GM21381 (cell line): Measurements from ENCODE around the gene GALNT10.

Source experiments
- ATAC-seq: cut with Tn5 transposase; IDR thresholded peaks from one replicate; pipeline ENCODE4 v1.9.1; 2021; ENCODE audit warnings: mild to moderate bottlenecking, moderate library complexity; ENCODE audit not compliant: unreplicated experiment

GALNT10 gene

GRCh38 chr5:154372661-154373060 lies 182.1 kb downstream of the GALNT10 start:
- ATAC-seq = no peak

DNA sequence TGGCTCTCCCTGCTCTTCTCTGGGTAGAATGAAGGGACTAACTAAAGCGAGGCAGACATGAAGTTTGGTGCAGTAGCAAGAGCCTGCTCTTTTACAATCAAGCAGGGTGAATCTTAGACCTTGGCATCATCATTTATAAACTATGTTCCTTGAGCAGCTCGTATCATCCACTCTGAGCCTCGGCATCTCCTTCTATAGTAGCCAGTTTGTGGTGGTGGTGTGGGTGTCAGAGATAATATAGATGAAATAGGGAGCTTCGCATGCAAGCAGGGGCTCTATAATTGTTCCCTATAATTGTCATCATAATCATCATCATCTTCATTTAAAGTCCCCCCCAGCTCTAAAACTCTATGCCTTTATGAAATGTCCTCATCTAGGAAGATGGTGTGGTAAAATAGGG lies 182.8 kb downstream of the GALNT10 start:
- no peak for ATAC-seq

DNA sequence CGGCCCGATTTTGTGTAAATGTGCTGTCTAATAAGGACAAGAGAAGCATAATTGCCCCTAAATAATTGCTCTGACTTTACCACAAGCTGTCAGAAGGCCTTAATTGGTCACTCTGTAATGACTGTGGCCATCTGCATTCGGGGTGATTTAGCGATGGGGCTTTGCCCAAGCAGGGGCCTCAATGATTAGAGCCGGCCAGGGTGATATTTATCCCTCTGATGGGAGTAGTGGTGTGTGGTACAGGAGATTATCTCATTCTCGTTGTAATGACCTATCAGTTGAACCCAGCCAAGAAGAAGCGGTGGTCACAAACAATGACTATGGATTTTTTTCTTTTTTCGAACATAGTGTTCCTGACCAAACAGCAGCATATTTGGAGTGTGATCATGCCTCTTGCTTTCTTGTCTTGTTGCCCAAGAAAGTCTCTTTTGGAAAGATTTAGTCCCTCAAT lies 183.2 kb downstream of the GALNT10 start:
- ATAC-seq = no peak

DNA sequence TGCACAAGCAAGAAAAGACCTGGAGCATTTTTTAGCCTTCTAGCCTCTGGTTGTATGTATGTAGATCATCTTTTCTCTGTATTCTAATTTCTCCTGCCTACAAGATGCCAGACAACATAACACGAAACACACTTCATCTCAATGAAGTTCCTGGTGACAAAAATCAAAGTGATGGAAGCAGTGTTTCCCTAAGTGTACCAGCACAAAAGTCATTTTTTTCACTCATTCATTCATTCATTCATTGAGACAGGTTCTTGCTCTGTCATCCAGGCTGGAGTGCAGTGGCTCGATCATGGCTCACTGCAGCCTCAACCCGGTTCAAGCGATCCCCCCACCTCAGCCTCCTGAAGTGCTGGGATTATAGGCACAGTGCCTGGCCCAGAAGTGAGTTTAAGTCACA lies 183.7 kb downstream of the GALNT10 start:
- no peak for ATAC-seq

DNA sequence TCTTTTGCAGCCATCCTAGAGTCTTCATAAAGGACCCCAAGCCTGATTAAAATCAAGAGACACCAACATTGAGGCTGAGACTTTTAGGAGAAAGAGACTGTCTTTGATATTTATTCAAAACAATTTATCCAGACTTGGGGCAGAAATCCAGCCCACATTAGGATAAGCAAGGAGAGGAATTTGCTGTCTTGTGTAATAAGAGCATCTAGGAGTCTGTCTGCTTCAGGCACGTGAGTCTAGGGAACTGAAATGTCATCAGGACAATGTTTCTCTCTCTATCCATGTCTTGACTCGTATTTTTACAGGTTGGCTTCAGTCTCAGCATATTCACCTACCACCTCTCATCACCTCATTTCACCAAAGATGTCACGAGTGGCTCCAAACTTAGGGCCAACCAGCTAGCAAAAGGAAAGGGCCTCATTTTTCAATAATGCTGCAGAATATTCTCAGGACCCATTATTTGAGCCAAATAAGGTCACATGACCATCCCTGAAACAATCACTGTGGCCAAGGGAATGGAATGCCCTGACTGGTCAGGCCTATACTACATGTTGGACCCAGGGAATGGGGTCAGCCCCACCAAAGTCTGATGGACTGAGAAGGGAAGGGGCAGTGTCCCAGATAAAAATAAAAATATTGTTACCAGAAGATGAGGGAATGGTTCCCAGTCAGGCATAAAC lies 184.9 kb downstream of the GALNT10 start:
- ATAC-seq = no peak

DNA sequence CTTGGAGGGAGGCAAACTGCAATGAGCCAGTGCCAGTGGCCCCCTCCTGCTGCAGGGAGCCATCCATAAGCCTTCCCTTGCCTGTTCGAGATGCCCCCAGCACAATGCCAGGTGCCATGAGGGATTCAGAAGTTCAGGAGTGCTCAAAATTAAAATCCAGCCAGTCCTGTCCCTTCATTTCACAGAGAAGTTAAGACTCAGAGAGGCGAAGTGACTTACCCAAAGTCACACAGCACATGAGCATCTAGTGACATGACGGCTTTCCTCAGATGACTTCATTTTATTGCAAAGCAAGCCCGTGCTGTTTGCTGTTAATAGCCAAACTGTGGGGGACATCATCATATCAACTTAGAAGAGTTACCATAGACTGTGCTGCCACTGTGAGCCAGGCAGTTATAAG lies 185.9 kb downstream of the GALNT10 start:
- ATAC-seq = no peak

- no peak for ATAC-seq
Measured at GRCh38 chr5:154377754-154378533, 187.4 kb downstream of the GALNT10 start.

- ATAC-seq = no peak
Measured at GRCh38 chr5:154380263-154380662, 189.7 kb downstream of the GALNT10 start.

DNA sequence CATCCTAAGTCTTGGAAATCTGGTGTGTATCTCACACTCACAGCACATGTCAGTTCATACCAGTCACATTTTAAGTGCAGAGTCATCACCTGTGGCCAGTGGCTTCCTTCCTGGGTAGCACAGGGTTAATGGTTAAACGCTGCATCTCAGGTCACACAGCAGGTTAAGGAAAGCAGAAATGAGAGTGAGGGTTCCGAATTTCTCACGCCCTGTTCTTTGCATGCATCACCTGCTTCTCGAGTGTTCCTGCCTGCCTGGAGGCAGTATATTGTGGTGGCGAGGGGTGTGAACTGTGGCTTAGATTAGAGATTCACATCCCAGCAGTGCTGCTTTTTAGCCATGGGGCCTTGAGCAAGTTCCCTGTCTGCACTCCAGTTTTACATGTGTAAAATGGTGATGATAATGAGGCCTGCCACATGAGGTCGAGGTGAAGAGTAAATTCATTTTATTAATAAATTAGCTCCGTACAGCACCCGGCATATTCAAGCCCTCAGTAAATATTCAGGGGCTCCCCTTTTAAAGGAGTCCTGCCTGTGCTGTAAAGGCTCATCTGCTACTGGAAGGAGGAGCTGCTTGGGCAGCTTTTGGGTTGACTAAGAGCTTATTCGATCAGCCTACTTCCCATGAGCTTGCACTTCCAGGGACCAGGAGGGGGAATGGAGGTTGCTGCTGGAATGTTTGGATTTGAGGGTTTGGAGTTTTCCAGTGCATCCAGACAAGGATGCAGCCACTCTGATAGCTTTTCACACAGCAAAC lies 194.1 kb downstream of the GALNT10 start:
- ATAC-seq = peak; percentile 97

DNA sequence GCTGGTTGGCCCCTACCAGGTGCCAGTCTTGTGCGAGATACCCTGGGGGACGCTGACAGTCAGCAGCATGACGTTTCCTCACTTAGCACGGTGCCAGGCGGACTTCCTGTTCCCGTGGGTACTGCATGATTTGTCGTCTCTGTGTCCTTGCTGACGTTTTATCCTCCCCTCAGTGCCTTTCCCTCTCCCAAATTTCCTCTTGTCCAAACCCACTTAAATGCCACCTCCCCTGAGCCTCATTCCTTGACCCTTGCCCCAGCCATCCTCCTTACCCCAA lies 194.6 kb downstream of the GALNT10 start:
- peak; percentile 26 for ATAC-seq

- no peak for ATAC-seq
Measured at GRCh38 chr5:154386952-154387629, 196.6 kb downstream of the GALNT10 start.

DNA sequence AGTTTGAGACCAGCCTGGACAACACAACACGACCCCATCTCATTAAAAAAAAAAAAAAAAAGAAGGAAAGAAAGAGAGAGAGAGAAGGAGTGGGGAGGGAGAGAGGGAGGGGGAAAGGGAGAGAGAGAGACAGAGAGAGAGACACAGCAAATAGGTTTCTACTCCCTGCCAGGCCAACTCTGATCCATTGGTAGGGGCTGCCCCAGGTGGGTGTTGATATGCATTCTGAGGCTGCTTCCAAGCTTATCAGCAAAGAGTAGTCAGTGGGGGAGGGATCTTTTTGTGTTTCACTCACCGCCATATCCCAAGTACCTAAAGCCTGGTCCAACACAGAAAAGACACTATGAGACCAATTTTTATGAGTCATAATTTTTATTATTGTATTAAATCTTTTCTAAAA lies 198.3 kb downstream of the GALNT10 start:
- ATAC-seq = no peak

GRCh38 chr5:154390096-154390495 lies 199.6 kb downstream of the GALNT10 start:
- ATAC-seq = no peak

DNA sequence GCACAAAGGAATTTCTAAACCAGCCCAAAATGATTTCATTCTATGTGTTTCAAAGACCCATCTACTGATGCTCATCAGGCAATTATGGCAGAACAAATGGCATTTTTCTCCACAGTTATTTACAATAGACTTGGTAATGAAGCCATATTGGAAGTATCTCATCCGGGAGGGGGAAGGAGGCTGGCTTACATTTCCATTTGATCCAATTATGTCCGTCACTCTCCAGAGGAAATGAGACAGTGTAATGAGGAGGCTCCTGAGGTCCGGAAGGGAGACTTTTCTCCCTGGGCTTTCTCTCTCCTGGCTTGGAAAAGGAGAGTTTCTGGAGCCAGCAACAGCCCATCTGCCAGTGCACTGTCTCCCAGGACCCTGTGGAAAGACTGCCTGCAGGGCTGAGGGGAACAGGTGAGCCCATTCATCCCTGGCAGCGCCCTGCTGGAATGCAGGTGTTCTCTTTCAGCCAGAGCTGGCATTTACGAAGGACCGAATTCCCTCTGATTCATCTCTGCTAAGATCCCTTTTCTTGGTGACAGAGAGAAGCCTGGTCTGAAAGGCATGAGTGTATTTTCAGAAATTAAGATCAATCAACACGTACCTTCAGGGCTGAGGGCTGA lies 200.3 kb downstream of the GALNT10 start:
- no peak for ATAC-seq

DNA sequence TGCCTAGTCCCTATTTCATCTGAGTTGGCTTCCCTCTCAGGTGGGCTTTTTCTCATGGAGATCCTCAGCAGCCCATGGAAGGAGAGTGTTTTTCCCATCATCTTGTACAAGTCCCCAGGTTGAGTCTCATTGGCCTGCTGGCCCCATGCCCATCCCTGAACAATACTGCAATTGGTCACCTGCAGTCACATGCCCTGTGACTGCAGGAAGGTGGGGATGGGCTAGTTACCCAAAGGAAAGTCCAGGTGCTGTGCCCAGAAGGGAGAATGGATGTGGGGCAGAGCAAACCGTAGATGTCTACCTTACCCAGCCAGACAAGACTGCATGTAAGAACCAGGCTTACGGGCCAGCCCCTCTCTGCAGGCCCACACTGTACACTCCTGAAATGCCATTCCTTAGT lies 201.3 kb downstream of the GALNT10 start:
- no peak for ATAC-seq

DNA sequence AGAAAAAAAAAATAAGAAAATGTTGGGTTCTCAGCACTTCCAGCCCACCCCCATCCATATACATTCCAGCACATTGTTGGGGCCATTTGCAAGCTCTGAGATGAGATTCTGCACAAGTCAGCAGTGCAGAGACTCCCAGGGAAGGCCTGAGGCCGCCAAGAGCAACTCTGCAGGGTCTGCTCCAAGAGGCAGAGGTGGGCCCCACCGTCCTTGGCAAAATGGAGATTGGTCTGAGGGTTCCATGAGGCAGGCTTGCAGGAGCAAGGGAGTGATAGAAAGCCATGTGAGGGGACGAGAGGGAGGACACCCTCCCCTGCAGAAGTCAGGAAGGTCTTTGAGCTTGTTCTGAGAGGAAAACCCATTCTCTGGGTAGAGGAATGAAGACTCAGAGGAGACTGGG lies 203.3 kb downstream of the GALNT10 start:
- ATAC-seq = no peak

- no peak for ATAC-seq
Measured at GRCh38 chr5:154394307-154394706, 203.8 kb downstream of the GALNT10 start.

GRCh38 chr5:154395407-154396106 lies 205.0 kb downstream of the GALNT10 start:
- peak; percentile 81 for ATAC-seq

- ATAC-seq = no peak
Measured at GRCh38 chr5:154396128-154396527, 205.6 kb downstream of the GALNT10 start.

DNA sequence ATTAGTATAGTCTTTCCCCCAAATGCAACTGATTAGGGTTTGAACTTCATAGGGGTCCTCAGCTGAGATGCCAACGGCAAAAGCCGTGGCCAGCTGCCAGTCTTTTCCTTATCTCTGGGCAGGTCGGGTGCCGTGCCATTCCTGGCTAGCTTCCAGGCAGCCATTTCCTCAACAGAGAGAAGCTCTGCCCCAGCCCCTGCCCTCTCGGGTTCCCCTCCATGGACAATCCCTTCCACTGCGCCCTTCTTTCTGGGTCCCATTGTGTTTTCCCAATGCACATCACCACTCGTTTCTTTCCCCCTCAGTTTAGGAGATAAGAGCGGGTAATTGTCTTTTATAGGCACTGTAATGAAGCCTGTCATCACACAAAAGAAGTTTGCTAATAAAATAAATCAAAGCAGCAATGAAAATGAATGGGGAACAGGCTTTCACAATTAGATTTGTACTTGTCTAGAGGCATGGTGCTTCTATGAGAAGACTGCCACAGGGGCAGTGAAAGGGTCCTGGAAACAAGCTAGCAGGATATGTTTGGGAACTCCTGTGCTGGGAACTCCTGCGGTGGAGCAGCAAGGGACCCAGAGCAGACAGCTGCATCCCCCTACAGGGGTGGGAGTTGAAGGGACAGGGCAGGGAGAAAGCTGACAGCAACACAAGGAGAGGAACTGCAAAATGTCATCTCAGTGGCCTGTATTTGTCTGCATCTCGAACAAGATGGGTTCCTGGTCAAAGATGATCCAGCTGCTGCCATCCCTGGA lies 207.3 kb downstream of the GALNT10 start:
- ATAC-seq = no peak
